GM12878 (cell line): ENCODE data around the gene LST1. TPM values are rescaled to one million over a fixed set of nuclear protein-coding genes. Genes with fewer than 3 reads are reported as not detected.

ENCODE experiments used
- BMI1 ChIP-seq: fragments of 450-650 bp; IDR thresholded peaks from 2 replicates; pipeline ENCODE4 v1.6.1; 2016; ENCODE audit warnings: mild to moderate bottlenecking, moderate library complexity, borderline replicate concordance
- CREB1 ChIP-seq: IDR thresholded peaks from 2 replicates; pipeline ENCODE4 v1.6.1; 2012; ENCODE audit warnings: low read depth, mild to moderate bottlenecking, inconsistent platforms
- CREM ChIP-seq: IDR thresholded peaks from 2 replicates; pipeline ENCODE4 v1.6.1; 2014; ENCODE audit warnings: antibody characterized with exemption, low read depth
- EGR1 ChIP-seq, 2 experiments: IDR thresholded peaks; 1 replicate in 1 of 2; 2 replicates in 1 of 2; pipeline ENCODE4 v1.6.1; 2011 to 2012; ENCODE audit warnings: low read depth in 2 of 2, low read length in 2 of 2, borderline replicate concordance in 1 of 2, mild to moderate bottlenecking in 1 of 2, moderate library complexity in 1 of 2
- ELK1 ChIP-seq: IDR thresholded peaks from 2 replicates; pipeline ENCODE4 v1.6.1; 2012; ENCODE audit warnings: low read depth, low read length, improper control_type of control experiment
- EP300 ChIP-seq, 2 experiments: fragments of 150-350 bp in 1 of 2; IDR thresholded peaks; 2 replicates each; pipeline ENCODE4 v1.6.1; 2011 to 2012; ENCODE audit warnings: low read depth in 2 of 2, low read length in 2 of 2, borderline replicate concordance in 1 of 2, improper control_type of control experiment in 1 of 2, inconsistent platforms in 1 of 2; ENCODE audit not compliant: control insufficient read depth in 1 of 2
- GABPA ChIP-seq: IDR thresholded peaks from 2 replicates; pipeline ENCODE4 v1.6.1; 2014; ENCODE audit warnings: antibody characterized with exemption, low read depth, mild to moderate bottlenecking, inconsistent platforms
- HDGF ChIP-seq: fragments of 450-650 bp; IDR thresholded peaks from 2 replicates; pipeline ENCODE4 v1.6.1; 2016; ENCODE audit warnings: antibody characterized with exemption
- KLF5 ChIP-seq: fragments of 450-650 bp; IDR thresholded peaks from 2 replicates; pipeline ENCODE4 v1.6.1; 2014; ENCODE audit warnings: mild to moderate bottlenecking; ENCODE audit not compliant: partially characterized antibody
- NBN ChIP-seq: fragments of 450-650 bp; IDR thresholded peaks from 2 replicates; pipeline ENCODE4 v1.6.1; 2016
- NR2C1 ChIP-seq: fragments of 450-650 bp; IDR thresholded peaks from 2 replicates; pipeline ENCODE4 v1.6.1; 2017; ENCODE audit warnings: antibody characterized with exemption, mild to moderate bottlenecking, moderate library complexity
- RELA ChIP-seq: fragments of 450-650 bp; IDR thresholded peaks from 2 replicates; pipeline ENCODE4 v1.8.0; 2014; ENCODE audit warnings: borderline replicate concordance; ENCODE audit not compliant: partially characterized antibody
- RELB ChIP-seq: fragments of 450-650 bp; IDR thresholded peaks from 2 replicates; pipeline ENCODE4 v1.6.1; 2017; ENCODE audit warnings: low read depth, mild to moderate bottlenecking, moderate library complexity
- RUNX3 ChIP-seq: IDR thresholded peaks from 2 replicates; pipeline ENCODE4 v1.6.1; 2012; ENCODE audit warnings: low read length, inconsistent platforms
- SIN3A ChIP-seq: IDR thresholded peaks from 2 replicates; pipeline ENCODE4 v1.6.1; 2012; ENCODE audit warnings: low read depth, low read length, improper control_type of control experiment
- SIX5 ChIP-seq: IDR thresholded peaks from 2 replicates; pipeline ENCODE4 v1.6.1; 2011; ENCODE audit warnings: mild to moderate bottlenecking, low read depth, low read length, moderate library complexity; ENCODE audit not compliant: severe bottlenecking
- SMC3 ChIP-seq: IDR thresholded peaks from 2 replicates; pipeline ENCODE4 v1.6.1; 2011; ENCODE audit warnings: low read length, improper control_type of control experiment, borderline replicate concordance
- TBL1XR1 ChIP-seq: IDR thresholded peaks from 2 replicates; pipeline ENCODE4 v1.6.1; 2012; ENCODE audit warnings: low read depth, low read length, improper control_type of control experiment
- YBX1 ChIP-seq: fragments of 450-650 bp; IDR thresholded peaks from 2 replicates; pipeline ENCODE4 v1.6.1; 2016; ENCODE audit warnings: antibody characterized with exemption
- polyA plus RNA-seq, 11 experiments: library from polyadenylated mRNA; depleted of rRNA in 4 of 11; unstranded in 6 of 11; stranded (reverse) in 5 of 11; fragments of >200 nt; fragmentation: Nextera tagmentation in 4 of 11; fragmentation: Illumina TruSeq in 1 of 11; extraction: Ambion mirVana in 4 of 11; extraction: Trizol in 1 of 11; gene quantifications; 1 replicate in 1 of 11; 2 replicates in 10 of 11; pipeline versions ENCODE4 v1.2.1 to v1.2.3, GENCODE V29; 2011 to 2016; ENCODE audit warnings: inconsistent platforms in 2 of 11, missing spikeins in 2 of 11, low read depth in 1 of 11
- total RNA-seq, 4 experiments: library from RNA; depleted of rRNA in 3 of 4; stranded (reverse); fragments of >200 nt in 3 of 4; fragmentation: Illumina TruSeq in 1 of 4; extraction: Trizol in 1 of 4; gene quantifications; 2 replicates each; pipeline versions ENCODE4 v1.2.1 to v1.2.3, GENCODE V29; 2013 to 2021
- TF ChIP-seq, protein P1 (sequence below): fragments of 450-650 bp; IDR thresholded peaks from 2 replicates; pipeline ENCODE4 v1.6.1; 2018; ENCODE audit warnings: mild to moderate bottlenecking, low read depth, moderate library complexity; ENCODE audit not compliant: partially characterized antibody

LST1 gene
- total and polyA plus RNA-seq, 10 of the 15 experiments (the other 5 are each of a cell fraction or from before 2014, with no cell fraction given): 4.1 to 35.5 (median 16.4) TPM

DNA sequence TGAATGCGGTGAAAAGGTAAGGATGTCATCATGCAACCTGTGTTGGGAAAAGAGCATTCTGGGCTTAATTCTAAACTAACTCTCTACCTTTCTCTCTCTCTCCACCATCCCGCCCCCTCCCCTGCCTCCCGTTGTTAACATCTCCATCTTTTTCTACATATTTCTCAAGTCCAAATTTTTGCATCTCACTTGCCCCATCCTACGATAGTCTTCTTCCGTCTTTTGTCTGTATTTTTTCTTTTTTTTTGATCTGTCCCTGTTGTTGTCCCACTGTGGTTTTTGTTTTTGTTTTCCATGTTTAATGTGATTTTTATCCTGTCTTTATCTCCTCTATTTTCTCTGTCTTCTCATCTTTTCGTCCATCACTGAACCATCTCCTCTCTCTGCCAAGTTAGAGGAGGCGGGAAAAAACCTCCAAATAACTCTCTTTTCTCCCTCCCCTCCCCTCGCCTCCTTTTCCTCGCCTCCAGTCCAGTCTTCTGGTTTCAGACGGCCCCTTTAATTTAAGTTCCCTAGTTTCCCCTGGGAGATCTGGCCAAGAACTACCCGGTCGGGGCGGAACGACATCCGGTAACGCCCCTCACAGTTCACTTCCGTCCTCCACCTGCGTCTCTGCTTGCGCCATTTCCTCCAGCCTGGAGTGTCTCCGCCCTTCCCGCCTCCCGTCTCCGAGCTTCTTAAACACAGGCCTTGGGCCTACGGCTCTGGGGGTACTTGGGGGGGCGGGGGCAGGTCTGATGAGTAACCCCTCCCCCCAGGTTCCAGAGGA, 38.9 kb upstream of the LST1 start, which contains the start of gene NFKBIL1 (continued):
- TF ChIP-seq, protein P1, sequence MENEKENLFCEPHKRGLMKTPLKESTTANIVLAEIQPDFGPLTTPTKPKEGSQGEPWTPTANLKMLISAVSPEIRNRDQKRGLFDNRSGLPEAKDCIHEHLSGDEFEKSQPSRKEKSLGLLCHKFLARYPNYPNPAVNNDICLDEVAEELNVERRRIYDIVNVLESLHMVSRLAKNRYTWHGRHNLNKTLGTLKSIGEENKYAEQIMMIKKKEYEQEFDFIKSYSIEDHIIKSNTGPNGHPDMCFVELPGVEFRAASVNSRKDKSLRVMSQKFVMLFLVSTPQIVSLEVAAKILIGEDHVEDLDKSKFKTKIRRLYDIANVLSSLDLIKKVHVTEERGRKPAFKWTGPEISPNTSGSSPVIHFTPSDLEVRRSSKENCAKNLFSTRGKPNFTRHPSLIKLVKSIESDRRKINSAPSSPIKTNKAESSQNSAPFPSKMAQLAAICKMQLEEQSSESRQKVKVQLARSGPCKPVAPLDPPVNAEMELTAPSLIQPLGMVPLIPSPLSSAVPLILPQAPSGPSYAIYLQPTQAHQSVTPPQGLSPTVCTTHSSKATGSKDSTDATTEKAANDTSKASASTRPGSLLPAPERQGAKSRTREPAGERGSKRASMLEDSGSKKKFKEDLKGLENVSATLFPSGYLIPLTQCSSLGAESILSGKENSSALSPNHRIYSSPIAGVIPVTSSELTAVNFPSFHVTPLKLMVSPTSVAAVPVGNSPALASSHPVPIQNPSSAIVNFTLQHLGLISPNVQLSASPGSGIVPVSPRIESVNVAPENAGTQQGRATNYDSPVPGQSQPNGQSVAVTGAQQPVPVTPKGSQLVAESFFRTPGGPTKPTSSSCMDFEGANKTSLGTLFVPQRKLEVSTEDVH: peak; percentile 83
- peak; percentile 96 for TF ChIP-seq SIX5
- TF ChIP-seq NBN: 0 out of 2 replicates have a peak, but pooled peaks have one; percentile 59
- peak; percentile 82 for TF ChIP-seq ELK1
- peak; percentile 53; the same call in 1 of the 2 replicates for TF ChIP-seq TBL1XR1
- peak; percentile 62 for TF ChIP-seq RUNX3
- peak; percentile 43 for TF ChIP-seq KLF5
- peak; percentile 96 for TF ChIP-seq CREB1
- no peak for TF ChIP-seq RELA
- TF ChIP-seq SIN3A: peak; percentile 72
- peak; percentile 100 for TF ChIP-seq GABPA
- peak; percentile 82 for TF ChIP-seq RELB
- TF ChIP-seq EGR1 (IDR thresholded peaks at IDR 0.05; ENCODE audit: borderline replicate concordance in 1 of 2, low read depth in 2 of 2, low read length in 2 of 2): 0 out of 3 replicates have a peak, but pooled peaks of 1 of the 2 experiments have one; percentile 25
- TF ChIP-seq EP300 (IDR thresholded peaks at IDR 0.05; ENCODE audit: borderline replicate concordance in 1 of 2, control insufficient read depth in 1 of 2, low read depth in 2 of 2, low read length in 2 of 2): 0 out of 4 replicates have a peak, but pooled peaks of 1 of the 2 experiments have one; percentile 20
- no peak for TF ChIP-seq BMI1
- TF ChIP-seq NR2C1: peak; percentile 90
- TF ChIP-seq YBX1: peak; percentile 69; the same call in 1 of the 2 replicates
- 0 out of 2 replicates have a peak, but pooled peaks have one; percentile 29 for TF ChIP-seq SMC3
- TF ChIP-seq HDGF: 0 out of 2 replicates have a peak, but pooled peaks have one; percentile 43
- TF ChIP-seq CREM: peak; percentile 93
- TF ChIP-seq, all 136 proteins: peak for 54
